H9 (cell line): ENCODE data around the gene ESRP2. TPM values are rescaled to one million over a fixed set of nuclear protein-coding genes. Genes with fewer than 3 reads are reported as not detected.

Experiments
- DNase-seq: peaks from one replicate; pipeline ENCODE4 v3.0.0-alpha.2; 2017
- H2AFZ ChIP-seq: one replicate; pipeline ENCODE4 v1.6.1; 2013; ENCODE audit warnings: mild to moderate bottlenecking, low read length, control low read depth, moderate library complexity
- H2AK5ac ChIP-seq: 2 replicates; pipeline ENCODE4 v1.6.1; 2013; ENCODE audit warnings: low read length, control low read depth, mixed read lengths; ENCODE audit not compliant: insufficient read length
- H2BK120ac ChIP-seq: one replicate; pipeline ENCODE4 v1.6.1; 2013; ENCODE audit warnings: low read depth, mild to moderate bottlenecking, low read length, control low read depth, inconsistent platforms; ENCODE audit not compliant: poor library complexity, severe bottlenecking
- H2BK12ac ChIP-seq: 2 replicates; pipeline ENCODE4 v1.6.1; 2013; ENCODE audit warnings: low read length, control low read depth, mixed read lengths, low read depth; ENCODE audit not compliant: insufficient read length
- H2BK15ac ChIP-seq: 2 replicates; pipeline ENCODE4 v1.6.1; 2013; ENCODE audit warnings: low read depth, low read length, control low read depth
- H2BK20ac ChIP-seq: one replicate; pipeline ENCODE4 v1.6.1; 2013; ENCODE audit warnings: low read depth, mild to moderate bottlenecking, low read length, control low read depth, inconsistent platforms; ENCODE audit not compliant: poor library complexity, severe bottlenecking
- H2BK5ac ChIP-seq: 2 replicates; pipeline ENCODE4 v1.6.1; 2013; ENCODE audit warnings: low read length, control low read depth, mixed read lengths; ENCODE audit not compliant: insufficient read length
- H3K14ac ChIP-seq: 2 replicates; pipeline ENCODE4 v1.6.1; 2013; ENCODE audit warnings: low read length, control low read depth; ENCODE audit not compliant: insufficient read depth
- H3K18ac ChIP-seq: 2 replicates; pipeline ENCODE4 v1.6.1; 2013; ENCODE audit warnings: low read depth, mild to moderate bottlenecking, mixed read lengths, low read length, control low read depth; ENCODE audit not compliant: insufficient read length
- H3K23ac ChIP-seq: 2 replicates; pipeline ENCODE4 v1.6.1; 2013; ENCODE audit warnings: low read length, control low read depth, mixed read lengths, low read depth; ENCODE audit not compliant: insufficient read length
- H3K23me2 ChIP-seq: 2 replicates; pipeline ENCODE4 v1.6.1; 2013; ENCODE audit warnings: low read depth, mild to moderate bottlenecking, mixed read lengths, low read length, control low read depth; ENCODE audit not compliant: insufficient read length, poor library complexity, severe bottlenecking
- H3K27ac ChIP-seq: 2 replicates; pipeline ENCODE4 v1.5.1; 2013; ENCODE audit warnings: low read length, control low read depth, mixed read lengths, low read depth; ENCODE audit not compliant: insufficient read length
- H3K27me3 ChIP-seq: 2 replicates; pipeline ENCODE4 v1.6.1; 2013; ENCODE audit warnings: low read length, control low read depth, inconsistent platforms; ENCODE audit not compliant: insufficient read depth
- H3K4ac ChIP-seq: 2 replicates; pipeline ENCODE4 v1.6.1; 2013; ENCODE audit warnings: low read depth, mild to moderate bottlenecking, control low read depth, inconsistent platforms, low read length, moderate library complexity
- H3K4me1 ChIP-seq: 2 replicates; pipeline ENCODE4 v1.6.1; 2013; ENCODE audit warnings: low read length, control low read depth, inconsistent platforms; ENCODE audit not compliant: insufficient read depth
- H3K4me2 ChIP-seq: 2 replicates; pipeline ENCODE4 v1.6.1; 2013; ENCODE audit warnings: low read length, control low read depth, mixed read lengths; ENCODE audit not compliant: insufficient read length, insufficient read depth
- H3K56ac ChIP-seq: 2 replicates; pipeline ENCODE4 v1.6.1; 2013; ENCODE audit warnings: low read depth, mild to moderate bottlenecking, mixed read lengths, low read length, control low read depth; ENCODE audit not compliant: insufficient read length
- H3K79me1 ChIP-seq: 2 replicates; pipeline ENCODE4 v1.6.1; 2013; ENCODE audit warnings: low read depth, mild to moderate bottlenecking, moderate library complexity, low read length, control low read depth, inconsistent platforms; ENCODE audit not compliant: insufficient read depth, poor library complexity, severe bottlenecking
- H3K79me2 ChIP-seq: 2 replicates; pipeline ENCODE4 v1.6.1; 2013; ENCODE audit warnings: low read length, control low read depth, inconsistent platforms; ENCODE audit not compliant: insufficient read depth
- H3K9ac ChIP-seq: 2 replicates; pipeline ENCODE4 v1.6.1; 2013; ENCODE audit warnings: low read length, control low read depth, mixed read lengths; ENCODE audit not compliant: insufficient read length; ENCODE audit errors: extremely low read depth
- H3K9me3 ChIP-seq: one replicate; pipeline ENCODE4 v1.6.1; 2013; ENCODE audit warnings: low read depth, low read length, inconsistent platforms; ENCODE audit not compliant: control insufficient read depth
- H3T11ph ChIP-seq: one replicate; pipeline ENCODE4 v1.6.1; 2013; ENCODE audit warnings: mild to moderate bottlenecking, low read length, control low read depth, inconsistent platforms
- H4K20me1 ChIP-seq: one replicate; pipeline ENCODE4 v1.6.1; 2013; ENCODE audit not compliant: control insufficient read depth, insufficient read length, insufficient read depth
- H4K5ac ChIP-seq: 2 replicates; pipeline ENCODE4 v1.6.1; 2013; ENCODE audit warnings: low read depth, mild to moderate bottlenecking, mixed read lengths, low read length, control low read depth; ENCODE audit not compliant: insufficient read length
- H4K8ac ChIP-seq: replicated peaks from 2 replicates; pipeline ENCODE4 v1.6.1; 2013; ENCODE audit warnings: low read length, control low read depth, mixed read lengths, low read depth; ENCODE audit not compliant: insufficient read length
- H4K91ac ChIP-seq: 2 replicates; pipeline ENCODE4 v1.6.1; 2013; ENCODE audit warnings: low read depth, mild to moderate bottlenecking, moderate library complexity, mixed read lengths, low read length, control low read depth; ENCODE audit not compliant: insufficient read length
- H3K27ac Mint-ChIP-seq, 3 experiments: 2 replicates in 2 of 3; 3 replicates in 1 of 3; pipeline ENCODE4 v1.8.0; 2020 to 2021; ENCODE audit warnings: mixed read lengths in 3 of 3, mild to moderate bottlenecking in 1 of 3, moderate library complexity in 1 of 3
- H3K27me3 Mint-ChIP-seq: 2 replicates; pipeline ENCODE4 v1.8.0; 2021; ENCODE audit warnings: low read depth, mild to moderate bottlenecking, moderate library complexity, mixed read lengths
- H3K36me3 Mint-ChIP-seq, 3 experiments: 2 replicates in 2 of 3; 3 replicates in 1 of 3; pipeline ENCODE4 v1.8.0; 2020 to 2021; ENCODE audit warnings: low read depth in 3 of 3, mixed read lengths in 3 of 3; ENCODE audit not compliant: insufficient read depth in 1 of 3
- H3K4me1 Mint-ChIP-seq, 2 experiments: 2 replicates each; pipeline ENCODE4 v1.8.0; 2020; ENCODE audit warnings: mixed read lengths in 2 of 2
- H3K4me3 Mint-ChIP-seq, 2 experiments: 2 replicates in 1 of 2; 3 replicates in 1 of 2; pipeline ENCODE4 v1.8.0; 2020 to 2021; ENCODE audit warnings: mild to moderate bottlenecking in 2 of 2, mixed read lengths in 2 of 2, moderate library complexity in 1 of 2
- H3K9me3 Mint-ChIP-seq, 2 experiments: 2 replicates in 1 of 2; 3 replicates in 1 of 2; pipeline ENCODE4 v1.8.0; 2020; ENCODE audit warnings: mild to moderate bottlenecking in 2 of 2, mixed read lengths in 2 of 2, moderate library complexity in 1 of 2
- CTCF ChIP-seq: fragments of 200-600 bp; sonication (generic); conservative IDR thresholded peaks from 3 replicates; pipeline ENCODE4 v1.8.0; 2021; ENCODE audit warnings: antibody characterized with exemption, mild to moderate bottlenecking
- WGBS: extraction: QIAGEN DNeasy Blood & Tissue Kit; methylation state at CpG from one replicate; pipeline ENCODE4 v1.1.7; 2013; ENCODE audit warnings: missing lambda C conversion rate, low lambda C conversion rate, mixed read lengths; ENCODE audit not compliant: insufficient read length; ENCODE audit errors: extremely low coverage; 5-methylcytosine and 5-hydroxymethylcytosine counted together
- total RNA-seq: library from RNA; stranded (reverse); gene quantifications from 2 replicates; pipeline ENCODE4 v1.2.1, GENCODE V29; 2021

The ESRP2 gene
- total RNA-seq, 1 experiment from 2014 or later = 59.5 TPM

- H3T11ph ChIP-seq = no peak overlapping the region
- no peaks in the 10 kb centered on the region for H3K9me3 ChIP-seq
- no peak overlapping the region for H3K18ac ChIP-seq
- Mint-ChIP-seq H3K9me3 (no peaks in the 10 kb centered on the region), H3K27me3 (0 out of 2 replicates have a peak, but pooled peaks cover under 1% of the 10 kb centered on the region), H3K4me1 (peaks cover 20 to 25% of the 10 kb centered on the region in 2 experiments), H3K4me3 (no peak overlapping the region), H3K36me3 (peaks cover 12 to 22% (median 16%) of the 10 kb centered on the region in 3 experiments; a peak in 5 of 7 replicates), H3K27ac (peak overlapping the region in 1 of 3 experiments; percentile 83; a peak in 1 of 7 replicates)
- H2BK20ac ChIP-seq = no peak overlapping the region
- H4K20me1 ChIP-seq = no peaks in the 10 kb centered on the region
- H3K79me2 ChIP-seq = peaks cover 1% of the 10 kb centered on the region; the same call in 1 of the 2 replicates
- no peak overlapping the region for H3K56ac ChIP-seq
- H4K5ac ChIP-seq = no peak overlapping the region
- no peak overlapping the region for H2BK120ac ChIP-seq
- DNase-seq = no peak
- TF ChIP-seq CTCF = no peak
- H2BK5ac ChIP-seq = no peak overlapping the region
- no peak overlapping the region for H3K9ac ChIP-seq
- H3K23me2 ChIP-seq = peaks cover under 1% of the 10 kb centered on the region
- H3K4ac ChIP-seq = no peak overlapping the region
- no peak overlapping the region for H3K14ac ChIP-seq
- no peak overlapping the region for H3K27ac ChIP-seq
- H3K4me2 ChIP-seq = no peak overlapping the region
- no CpG with 5 or more reads among the region's 1 CpG for WGBS
- H3K23ac ChIP-seq = no peak overlapping the region
- H2BK15ac ChIP-seq = no peak overlapping the region
- no peak overlapping the region for H2BK12ac ChIP-seq
- no peaks in the 10 kb centered on the region for H3K27me3 ChIP-seq
- no peak overlapping the region for H4K91ac ChIP-seq
- H3K4me1 ChIP-seq = peaks cover 6% of the 10 kb centered on the region; the same call in 1 of the 2 replicates
- H3K79me1 ChIP-seq = peaks cover 3% of the 10 kb centered on the region
- no peak overlapping the region for H2AK5ac ChIP-seq
- H4K8ac ChIP-seq = no peak overlapping the region
- no peak overlapping the region for H2AFZ ChIP-seq
Observed at GRCh38 chr16:68270353-68270752, 34.4 kb upstream of the ESRP2 start.
